Cerebellar nuclear complex (tissue), 1 donor: ENCODE measurements around the gene SKI.

Source experiments
- DNase-seq, 2 experiments: peaks; one replicate each; lab custom pipeline; 2025; lab: John Stamatoyannopoulos, UW

Gene SKI

GRCh38 chr1:2229911-2230731 lies 2.0 kb downstream of the SKI start:
- no peak for DNase-seq

GRCh38 chr1:2230781-2231531 lies 2.8 kb downstream of the SKI start:
- DNase-seq, result no peak

GRCh38 chr1:2231532-2232254 lies 3.6 kb downstream of the SKI start:
- no peak for DNase-seq

- DNase-seq, result no peak
Measured at GRCh38 chr1:2232255-2232915, 4.3 kb downstream of the SKI start.

GRCh38 chr1:2232916-2233438 lies 4.9 kb downstream of the SKI start:
- no peak for DNase-seq

- no peak for DNase-seq
Measured at GRCh38 chr1:2233468-2233867, 5.3 kb downstream of the SKI start.

- DNase-seq, result no peak
Measured at GRCh38 chr1:2233997-2234761, 6.1 kb downstream of the SKI start.

- no peak for DNase-seq
Measured at GRCh38 chr1:2234762-2235113, 6.6 kb downstream of the SKI start.

GRCh38 chr1:2235300-2235998 lies 7.3 kb downstream of the SKI start:
- peak; percentile 47 to 51 for DNase-seq

- no peak for DNase-seq
Measured at GRCh38 chr1:2236695-2237677, 8.9 kb downstream of the SKI start.

- no peak for DNase-seq
Measured at GRCh38 chr1:2237773-2238172, 9.7 kb downstream of the SKI start.

GRCh38 chr1:2238361-2239012 lies 10.4 kb downstream of the SKI start:
- no peak for DNase-seq

- no peak for DNase-seq
Measured at GRCh38 chr1:2239013-2239370, 10.9 kb downstream of the SKI start.

- DNase-seq, result no peak
Measured at GRCh38 chr1:2239384-2239985, 11.4 kb downstream of the SKI start.

GRCh38 chr1:2240270-2241156 lies 12.4 kb downstream of the SKI start:
- DNase-seq, result peak in 1 of 2 experiments; percentile 42

- no peak for DNase-seq
Measured at GRCh38 chr1:2241820-2242219, 13.7 kb downstream of the SKI start.
